HT1080 (cell line): ENCODE results near the gene HELZ. TPM values are rescaled to one million over a fixed set of nuclear protein-coding genes. Genes with fewer than 3 reads are reported as not detected.
A peak's percentile ranks its signal among the peaks of the same experiment; 100 is the strongest.
"Not testable (repeated sequence)": the region's sequence is repeated elsewhere in the genome, so short reads cannot be mapped to it uniquely, and the experiment has no call there.

Source experiments
- DNase-seq: peaks from one replicate; pipeline ENCODE4 v3.0.0-alpha.2; 2015; ENCODE audit warnings: low read depth
- total RNA-seq: library from RNA; depleted of rRNA; stranded (reverse); fragments of >200 nt; shearing (Covaris generic); gene quantifications from 2 replicates; pipeline ENCODE4 v1.2.3, GENCODE V29; 2014

HELZ gene
- total RNA-seq, 1 experiment from 2014 or later: 15.1 TPM

- no peak for DNase-seq
Measured at GRCh38 chr17:67229109-67229955, 15.7 kb downstream of the HELZ start.

- DNase-seq: no peak
Measured at GRCh38 chr17:67227488-67227887, 17.5 kb downstream of the HELZ start.

GRCh38 chr17:67225316-67225715 lies 19.7 kb downstream of the HELZ start:
- no peak for DNase-seq

- no peak for DNase-seq
Measured at GRCh38 chr17:67224736-67225135, 20.3 kb downstream of the HELZ start.

- peak; percentile 44 for DNase-seq
Measured at GRCh38 chr17:67223924-67224323, 21.1 kb downstream of the HELZ start.

GRCh38 chr17:67221062-67221998 lies 23.7 kb downstream of the HELZ start:
- DNase-seq: peak; percentile 45

- peak; percentile 24 for DNase-seq
Measured at GRCh38 chr17:67218385-67218950, 26.5 kb downstream of the HELZ start.

- DNase-seq: no peak
Measured at GRCh38 chr17:67217446-67217845, 27.6 kb downstream of the HELZ start.

GRCh38 chr17:67216578-67217320 lies 28.2 kb downstream of the HELZ start:
- DNase-seq: no peak

- DNase-seq: no peak
Measured at GRCh38 chr17:67215991-67216421, 29.0 kb downstream of the HELZ start.

GRCh38 chr17:67212714-67213417 lies 32.1 kb downstream of the HELZ start:
- DNase-seq: peak; percentile 17

GRCh38 chr17:67212231-67212630 lies 32.8 kb downstream of the HELZ start:
- no peak for DNase-seq

- no peak for DNase-seq
Measured at GRCh38 chr17:67211742-67212141, 33.3 kb downstream of the HELZ start.

GRCh38 chr17:67210915-67211314 lies 34.1 kb downstream of the HELZ start:
- DNase-seq: no peak

- DNase-seq: no peak
Measured at GRCh38 chr17:67208232-67208631, 36.8 kb downstream of the HELZ start.

- DNase-seq: no peak
Measured at GRCh38 chr17:67203818-67204217, 41.2 kb downstream of the HELZ start.

- no peak for DNase-seq
Measured at GRCh38 chr17:67202503-67202902, 42.5 kb downstream of the HELZ start.

- DNase-seq: no peak
Measured at GRCh38 chr17:67200727-67201301, 44.2 kb downstream of the HELZ start.

GRCh38 chr17:67198131-67198530 lies 46.9 kb downstream of the HELZ start:
- no peak for DNase-seq

GRCh38 chr17:67197023-67197422 lies 48.0 kb downstream of the HELZ start:
- not testable (repeated sequence) for DNase-seq
